Neuronal stem cell (in vitro differentiated cells): Measurements from ENCODE around the gene BPIFB3.

Experiments
- DNase-seq: peaks from one replicate; pipeline ENCODE4 v3.0.0-alpha.2; 2013; ENCODE audit warnings: low spot score
- H2AFZ ChIP-seq: one replicate; pipeline ENCODE4 v1.6.1; 2013; ENCODE audit warnings: mild to moderate bottlenecking, low read length, inconsistent platforms
- H2AK5ac ChIP-seq: 2 replicates; pipeline ENCODE4 v1.6.1; 2013; ENCODE audit warnings: low read depth, mild to moderate bottlenecking, inconsistent platforms, low read length, moderate library complexity, mixed read lengths
- H2BK120ac ChIP-seq: 2 replicates; pipeline ENCODE4 v1.6.1; 2013; ENCODE audit warnings: low read depth, mild to moderate bottlenecking, inconsistent platforms, low read length, moderate library complexity, mixed read lengths
- H2BK12ac ChIP-seq: one replicate; pipeline ENCODE4 v1.6.1; 2013; ENCODE audit warnings: low read length, inconsistent platforms
- H2BK15ac ChIP-seq: 2 replicates; pipeline ENCODE4 v1.6.1; 2013; ENCODE audit warnings: mild to moderate bottlenecking, low read length, inconsistent platforms, mixed read lengths
- H2BK5ac ChIP-seq: one replicate; pipeline ENCODE4 v1.6.1; 2013; ENCODE audit warnings: inconsistent platforms, mild to moderate bottlenecking, low read length, moderate library complexity
- H3K14ac ChIP-seq: one replicate; pipeline ENCODE4 v1.6.1; 2013; ENCODE audit warnings: low read length, inconsistent platforms
- H3K18ac ChIP-seq: 2 replicates; pipeline ENCODE4 v1.6.1; 2013; ENCODE audit warnings: low read length, inconsistent platforms
- H3K23ac ChIP-seq: 2 replicates; pipeline ENCODE4 v1.6.1; 2013; ENCODE audit warnings: low read depth, mild to moderate bottlenecking, mixed read lengths, low read length, inconsistent platforms; ENCODE audit not compliant: poor library complexity
- H3K27ac ChIP-seq: replicated peaks from 3 replicates; pipeline ENCODE4 v1.5.1; 2013; ENCODE audit warnings: low read length, inconsistent platforms
- H3K27me3 ChIP-seq, 3 experiments: 2 replicates each; pipeline ENCODE4 v1.6.1; 2013; ENCODE audit warnings: low read length in 3 of 3, mild to moderate bottlenecking in 2 of 3, inconsistent platforms in 1 of 3, low read depth in 1 of 3, mixed read lengths in 1 of 3, moderate library complexity in 1 of 3; ENCODE audit not compliant: control insufficient read depth in 3 of 3, insufficient read depth in 3 of 3
- H3K36me3 ChIP-seq, 2 donors: replicated peaks in 1 of 2; 2 replicates each; pipeline ENCODE4 v1.6.1; 2013; ENCODE audit warnings: low read length in 2 of 2; ENCODE audit not compliant: control insufficient read depth in 2 of 2, insufficient read depth in 2 of 2
- H3K4ac ChIP-seq: 2 replicates; pipeline ENCODE4 v1.6.1; 2013; ENCODE audit warnings: inconsistent platforms, mild to moderate bottlenecking, low read length, moderate library complexity
- H3K4me1 ChIP-seq, 2 donors: 1 replicate in 1 of 2; 2 replicates in 1 of 2; pipeline ENCODE4 v1.6.1; 2013; ENCODE audit warnings: low read length in 2 of 2, low read depth in 1 of 2; ENCODE audit not compliant: control insufficient read depth in 2 of 2, insufficient read depth in 1 of 2
- H3K4me2 ChIP-seq: one replicate; pipeline ENCODE4 v1.6.1; 2013; ENCODE audit warnings: mild to moderate bottlenecking, low read length, inconsistent platforms; ENCODE audit not compliant: insufficient read depth, poor library complexity, severe bottlenecking
- H3K4me3 ChIP-seq, 2 donors: 2 replicates each; pipeline ENCODE4 v1.5.1; 2013; ENCODE audit warnings: low read length in 2 of 2, mild to moderate bottlenecking in 2 of 2, inconsistent platforms in 1 of 2, moderate library complexity in 1 of 2
- H3K79me1 ChIP-seq: one replicate; pipeline ENCODE4 v1.6.1; 2013; ENCODE audit warnings: low read depth, mild to moderate bottlenecking, inconsistent platforms, low read length, moderate library complexity
- H3K9ac ChIP-seq: one replicate; pipeline ENCODE4 v1.6.1; 2013; ENCODE audit warnings: mild to moderate bottlenecking, low read depth, low read length, inconsistent platforms; ENCODE audit not compliant: poor library complexity
- H3K9me3 ChIP-seq, 2 donors: replicated peaks in 1 of 2; 2 replicates each; pipeline versions ENCODE3 to v1.6.1; 2013; ENCODE audit warnings: low read length in 2 of 2, mild to moderate bottlenecking in 2 of 2, inconsistent platforms in 1 of 2, low read depth in 1 of 2, mixed read lengths in 1 of 2, moderate library complexity in 1 of 2; ENCODE audit not compliant: control insufficient read depth in 2 of 2, insufficient read depth in 1 of 2
- H4K8ac ChIP-seq: one replicate; pipeline ENCODE4 v1.6.1; 2013; ENCODE audit warnings: low read depth, mild to moderate bottlenecking, inconsistent platforms, low read length, moderate library complexity
- H4K91ac ChIP-seq: one replicate; pipeline ENCODE4 v1.6.1; 2013; ENCODE audit warnings: low read length, low read depth, mild to moderate bottlenecking, inconsistent platforms; ENCODE audit not compliant: poor library complexity
- WGBS, 2 donors: extraction: QIAGEN DNeasy Blood & Tissue Kit; methylation state at CpG; one replicate each; pipeline ENCODE4 v1.1.7; 2013; ENCODE audit warnings: missing lambda C conversion rate in 2 of 2, mixed read lengths in 1 of 2; ENCODE audit not compliant: insufficient read length in 2 of 2, insufficient replicate concordance in 1 of 2; ENCODE audit errors: extremely low coverage in 2 of 2; 5-methylcytosine and 5-hydroxymethylcytosine counted together

The BPIFB3 gene

DNA sequence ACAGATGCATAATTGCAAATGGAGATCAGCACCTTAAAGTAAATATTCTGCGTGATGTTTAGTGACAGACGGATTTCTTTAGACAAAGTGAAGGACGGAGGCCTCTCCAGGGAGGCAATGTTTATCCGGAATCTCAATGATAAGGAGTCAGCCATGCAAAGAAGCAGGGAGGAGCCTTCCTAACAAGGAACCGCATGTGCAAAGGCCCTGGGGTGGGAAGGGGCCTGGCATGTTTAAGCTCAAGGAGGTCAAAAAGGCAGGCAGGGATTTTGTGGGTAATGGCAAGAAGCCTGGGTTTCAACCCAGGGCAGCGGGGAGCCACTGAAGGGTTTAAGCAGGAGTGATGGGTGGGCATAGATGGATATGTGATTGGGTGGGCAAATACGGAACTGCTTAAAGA lies 678 bp downstream of the BPIFB3 start:
- WGBS, 2 donors, result no CpG with 5 or more reads among the region's 7 CpGs

DNA sequence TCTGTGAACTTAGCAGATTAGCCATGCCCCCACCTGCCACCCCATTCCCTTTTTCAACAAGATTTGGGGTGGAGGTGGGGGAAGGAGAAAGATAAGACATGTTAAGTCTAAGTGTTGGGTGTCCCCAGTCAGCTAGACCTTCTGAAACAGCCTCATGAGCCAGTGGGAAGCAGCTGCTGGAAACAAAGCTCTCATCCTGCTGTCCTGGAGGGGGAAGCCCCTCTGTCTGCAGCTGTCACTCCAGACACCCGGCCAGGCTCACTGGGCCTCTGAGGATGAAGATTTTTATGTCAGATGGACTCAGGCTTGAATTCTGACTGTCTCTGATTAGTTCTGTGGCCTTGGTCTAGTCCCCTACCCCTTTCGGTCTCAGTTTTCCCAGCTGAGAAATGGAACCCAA lies 1.1 kb downstream of the BPIFB3 start:
- no peak overlapping the region for H3K23ac ChIP-seq
- H2AK5ac ChIP-seq, result no peak overlapping the region
- no peak overlapping the region for H2AFZ ChIP-seq
- no peak overlapping the region for H4K91ac ChIP-seq
- H4K8ac ChIP-seq, result no peak overlapping the region
- H2BK120ac ChIP-seq, result no peak overlapping the region
- H3K4me1 ChIP-seq, result peaks cover 0 to 5% of the 10 kb centered on the region in 2 donors
- H3K9me3 ChIP-seq, result no peaks in the 10 kb centered on the region
- no peak overlapping the region for H2BK15ac ChIP-seq
- H2BK5ac ChIP-seq, result no peak overlapping the region
- no peak for DNase-seq
- H3K36me3 ChIP-seq, result no peaks in the 10 kb centered on the region
- WGBS, 2 donors, result no CpG with 5 or more reads among the region's 2 CpGs
- no peaks in the 10 kb centered on the region for H3K27me3 ChIP-seq
- H3K4ac ChIP-seq, result no peak overlapping the region
- H3K14ac ChIP-seq, result no peak overlapping the region
- H3K79me1 ChIP-seq, result no peaks in the 10 kb centered on the region
- peak overlapping the region; percentile 44 for H3K9ac ChIP-seq
- H3K4me2 ChIP-seq, result no peak overlapping the region
- H3K18ac ChIP-seq, result no peak overlapping the region
- no peak overlapping the region for H3K27ac ChIP-seq
- no peak overlapping the region for H2BK12ac ChIP-seq
- H3K4me3 ChIP-seq, result no peak overlapping the region

More for the DNA sequence above, 678 bp downstream of the BPIFB3 start:
- no peaks in the 10 kb centered on the region for H3K9me3 ChIP-seq
- H4K8ac ChIP-seq, result no peak overlapping the region
- no peak overlapping the region for H2BK15ac ChIP-seq
- no peak overlapping the region for H3K4ac ChIP-seq
- no peak overlapping the region for H2AFZ ChIP-seq
- no peak overlapping the region for H3K4me2 ChIP-seq
- no peak overlapping the region for H3K14ac ChIP-seq
- no peak overlapping the region for H2BK120ac ChIP-seq
- no peak overlapping the region for H3K27ac ChIP-seq
- no peak overlapping the region for H3K23ac ChIP-seq
- H3K9ac ChIP-seq, result no peak overlapping the region
- H2AK5ac ChIP-seq, result no peak overlapping the region
- no peaks in the 10 kb centered on the region for H3K36me3 ChIP-seq
- no peak overlapping the region for H2BK12ac ChIP-seq
- no peak overlapping the region for H3K18ac ChIP-seq
- H3K4me3 ChIP-seq, result no peak overlapping the region
- H3K4me1 ChIP-seq, result peaks cover 0 to 5% of the 10 kb centered on the region in 2 donors
- H3K79me1 ChIP-seq, result no peaks in the 10 kb centered on the region
- no peak overlapping the region for H4K91ac ChIP-seq
- no peaks in the 10 kb centered on the region for H3K27me3 ChIP-seq
- DNase-seq, result no peak
- H2BK5ac ChIP-seq, result no peak overlapping the region

- H3K18ac ChIP-seq, result no peak overlapping the region
- H3K9ac ChIP-seq, result no peak overlapping the region
These were observed 5.4 kb downstream of the BPIFB3 start for GRCh38 chr20:33059136-33059535.

DNA sequence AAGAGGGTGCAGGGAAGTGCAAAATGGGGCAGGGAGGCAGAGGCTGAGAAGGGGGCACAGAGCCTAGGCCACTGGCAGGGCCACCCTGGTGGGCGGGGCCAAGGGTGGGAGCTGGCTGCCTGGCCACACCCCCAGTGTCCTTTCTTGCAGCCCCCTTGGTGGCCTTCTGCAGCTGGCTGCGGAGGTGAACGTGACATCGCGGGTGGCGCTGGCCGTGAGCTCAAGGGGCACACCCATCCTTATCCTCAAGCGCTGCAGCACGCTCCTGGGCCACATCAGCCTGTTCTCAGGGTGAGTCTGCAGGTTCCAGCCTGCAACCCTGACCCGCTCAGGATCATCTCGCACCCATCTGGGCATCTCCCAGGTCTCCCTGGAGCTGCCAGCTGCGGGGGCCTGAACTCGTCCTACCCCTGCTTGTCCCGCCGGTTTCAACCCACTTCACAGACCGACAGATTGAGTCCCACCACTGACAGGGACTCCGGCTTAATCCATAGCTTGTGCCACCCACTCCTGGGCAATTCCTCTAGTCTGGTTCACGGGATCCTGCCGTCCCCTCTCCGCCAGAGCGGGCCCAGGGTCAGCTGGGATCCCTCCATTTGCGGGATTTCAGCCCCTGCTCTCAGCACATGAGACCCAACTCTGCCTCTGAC lies 6.2 kb downstream of the BPIFB3 start:
- H2BK15ac ChIP-seq, result no peak overlapping the region
- no peak overlapping the region for H3K23ac ChIP-seq

More at GRCh38 chr20:33059136-33059535, 5.4 kb downstream of the BPIFB3 start:
- no peak overlapping the region for H2BK5ac ChIP-seq
- H2BK120ac ChIP-seq, result no peak overlapping the region
- H3K23ac ChIP-seq, result no peak overlapping the region
- H4K91ac ChIP-seq, result no peak overlapping the region
- no peak overlapping the region for H3K4me2 ChIP-seq
- H2AFZ ChIP-seq, result no peak overlapping the region
- DNase-seq, result no peak
- H2BK12ac ChIP-seq, result no peak overlapping the region
- H3K14ac ChIP-seq, result no peak overlapping the region
- no peak overlapping the region for H4K8ac ChIP-seq
- H3K36me3 ChIP-seq, result no peaks in the 10 kb centered on the region
- no CpG with 5 or more reads among the region's 7 CpGs for WGBS, 2 donors
- H3K4ac ChIP-seq, result no peak overlapping the region
- no peaks in the 10 kb centered on the region for H3K27me3 ChIP-seq
- H2BK15ac ChIP-seq, result no peak overlapping the region
- H3K4me1 ChIP-seq, result peaks cover 10 to 11% of the 10 kb centered on the region in 2 donors
- H3K79me1 ChIP-seq, result no peaks in the 10 kb centered on the region
- H3K27ac ChIP-seq, result no peak overlapping the region
- no peak overlapping the region for H2AK5ac ChIP-seq
- H3K9me3 ChIP-seq, result no peaks in the 10 kb centered on the region
- H3K4me3 ChIP-seq, result no peak overlapping the region

More for the DNA sequence above, 6.2 kb downstream of the BPIFB3 start:
- peak overlapping the region; percentile 35 for H2BK120ac ChIP-seq
- H3K9me3 ChIP-seq, result no peaks in the 10 kb centered on the region
- H3K4me3 ChIP-seq, result no peak overlapping the region
- H2AK5ac ChIP-seq, result peak overlapping the region; percentile 24
- no peaks in the 10 kb centered on the region for H3K27me3 ChIP-seq
- H3K4me1 ChIP-seq, result peaks cover 10 to 11% of the 10 kb centered on the region in 2 donors
- no CpG with 5 or more reads among the region's 22 CpGs for WGBS, 2 donors
- no peaks in the 10 kb centered on the region for H3K36me3 ChIP-seq
- H3K14ac ChIP-seq, result no peak overlapping the region
- H3K79me1 ChIP-seq, result no peaks in the 10 kb centered on the region
- H4K8ac ChIP-seq, result no peak overlapping the region
- DNase-seq, result no peak
- H2BK5ac ChIP-seq, result no peak overlapping the region
- no peak overlapping the region for H3K4me2 ChIP-seq
- peak overlapping the region; percentile 61 for H3K18ac ChIP-seq
- no peak overlapping the region for H2AFZ ChIP-seq
- H2BK12ac ChIP-seq, result no peak overlapping the region
- no peak overlapping the region for H3K9ac ChIP-seq
- H4K91ac ChIP-seq, result no peak overlapping the region
- H3K27ac ChIP-seq, result no peak overlapping the region
- H3K4ac ChIP-seq, result no peak overlapping the region
